A673 (cell line): ENCODE measurements around the gene PLCG2.
"Not testable (repeated sequence)": the region's sequence is repeated elsewhere in the genome, so short reads cannot be mapped to it uniquely, and the experiment has no call there.

ENCODE experiments used
- CTCF ChIP-seq: fragments of 300-800, 200-600 bp; sonication (generic); conservative IDR thresholded peaks from 2 replicates; pipeline ENCODE4 v1.5.1; 2017; ENCODE audit warnings: low read depth, mild to moderate bottlenecking, antibody characterized with exemption, low read length, moderate library complexity, mixed read lengths
- EZH2 ChIP-seq: fragments of 200-600 bp; sonication (generic); IDR thresholded peaks from 2 replicates; pipeline ENCODE4 v1.6.1; 2017; ENCODE audit warnings: borderline replicate concordance, low read depth, mild to moderate bottlenecking, mixed read lengths, antibody characterized with exemption, low read length; ENCODE audit not compliant: poor library complexity, severe bottlenecking

DNA sequence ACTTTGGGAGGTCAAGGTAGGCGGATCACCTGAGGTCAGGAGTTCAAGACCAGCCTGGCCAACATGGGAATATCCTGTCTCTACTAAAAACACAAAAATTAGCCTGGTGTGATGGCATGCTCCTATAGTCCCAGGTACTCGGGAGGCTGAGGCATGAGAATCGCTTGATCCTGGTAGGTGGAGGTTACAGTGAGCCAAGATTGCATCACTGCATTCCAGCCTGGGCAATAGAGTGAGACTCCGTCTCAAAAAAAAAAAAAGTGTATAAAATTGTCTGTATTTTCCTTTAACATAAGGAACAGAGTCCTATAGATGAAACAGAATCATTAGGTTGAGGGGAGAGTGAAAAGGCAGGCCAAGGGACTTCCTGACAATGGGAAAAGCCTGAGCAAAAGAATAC, 16.8 kb upstream of the PLCG2 start:
- TF ChIP-seq CTCF, EZH2: not testable (repeated sequence)
